HG03045 (cell line): ENCODE measurements around the gene SRCAP.

Experiments used
- ATAC-seq: cut with Tn5 transposase; IDR thresholded peaks from one replicate; pipeline ENCODE4 v1.9.1; 2021; ENCODE audit warnings: mild to moderate bottlenecking, moderate library complexity; ENCODE audit not compliant: unreplicated experiment

The SRCAP gene

GRCh38 chr16:30698816-30699614 is at the start of gene SRCAP:
SRCAP (plus strand) TSS chr16:30699171; CDS start chr16:30700825, 1,654 bp downstream.
- ATAC-seq, result peak; percentile 39

GRCh38 chr16:30649725-30650368 is 49.1 kb upstream of the SRCAP start:
- peak; percentile 1 for ATAC-seq

- peak; percentile 73 for ATAC-seq
These were observed 48.4 kb upstream of the SRCAP start, which contains the start of gene PRR14 for GRCh38 chr16:30650369-30651123. PRR14 (plus strand) TSS chr16:30650960; CDS start chr16:30651646, 686 bp downstream.

- ATAC-seq, result peak; percentile 44
These were observed 47.6 kb upstream of the SRCAP start for GRCh38 chr16:30651124-30652004.

- ATAC-seq, result no peak
These were observed 47.0 kb upstream of the SRCAP start for GRCh38 chr16:30652005-30652296.

- no peak for ATAC-seq
These were observed 46.3 kb upstream of the SRCAP start for GRCh38 chr16:30652718-30653117.

- no peak for ATAC-seq
These were observed 44.1 kb upstream of the SRCAP start for GRCh38 chr16:30654856-30655255.

- no peak for ATAC-seq
These were observed 43.1 kb upstream of the SRCAP start for GRCh38 chr16:30655815-30656347.

GRCh38 chr16:30656388-30656787 is 42.6 kb upstream of the SRCAP start:
- ATAC-seq, result no peak

- no peak for ATAC-seq
These were observed 41.8 kb upstream of the SRCAP start for GRCh38 chr16:30656974-30657865.

GRCh38 chr16:30657866-30658730 is 40.9 kb upstream of the SRCAP start, which contains the start of gene FBRS:
FBRS (plus strand) TSS chr16:30658431; CDS start chr16:30659519, 1,088 bp downstream.
- ATAC-seq, result peak; percentile 69

GRCh38 chr16:30658731-30659506 is 40.1 kb upstream of the SRCAP start:
- ATAC-seq, result peak; percentile 29

- no peak for ATAC-seq
These were observed 39.2 kb upstream of the SRCAP start for GRCh38 chr16:30659507-30660423.

- no peak for ATAC-seq
These were observed 38.3 kb upstream of the SRCAP start for GRCh38 chr16:30660424-30661261.

GRCh38 chr16:30662449-30662848 is 36.5 kb upstream of the SRCAP start:
- no peak for ATAC-seq

- ATAC-seq, result no peak
These were observed 35.9 kb upstream of the SRCAP start for GRCh38 chr16:30663038-30663437.
